A673 (cell line): Measurements from ENCODE around the gene PDGFB. TPM values are rescaled to one million over a fixed set of nuclear protein-coding genes. Genes with fewer than 3 reads are reported as not detected.

Experiments used
- BruUV-seq: library from RNA; stranded (reverse); fragments of 400-500 nt; replicated peaks from 2 replicates; lab custom pipeline; 2021; lab: Mats Ljungman, UMichigan
- CTCF ChIA-PET: fragments of 300-600 bp; sonication (Branson Sonifier 250); formaldehyde crosslinking; loops from one replicate; lab custom pipeline; 2022; ENCODE audit warnings: antibody characterized with exemption; lab: Charles Lee
- POLR2A ChIA-PET: fragments of 300-600 bp; sonication (Branson Sonifier 250); formaldehyde crosslinking; loops from one replicate; lab custom pipeline; 2022; ENCODE audit warnings: antibody characterized with exemption; ENCODE audit not compliant: low non-redundant PET; lab: Charles Lee
- DNase-seq: peaks from one replicate; pipeline ENCODE4 v3.0.0-alpha.2; 2015; ENCODE audit warnings: low spot score
- H3K27ac ChIP-seq: fragments of 200-600 bp; sonication (generic); 2 replicates; pipeline ENCODE4 v1.5.1; 2016; ENCODE audit warnings: mixed run types, low read depth, mild to moderate bottlenecking, mixed read lengths, antibody characterized with exemption, low read length; ENCODE audit not compliant: poor library complexity, severe bottlenecking
- H3K27me3 ChIP-seq: fragments of 200-600 bp; sonication (generic); replicated peaks from 2 replicates; pipeline ENCODE4 v1.6.1; 2017; ENCODE audit warnings: mixed run types, low read depth, mild to moderate bottlenecking, mixed read lengths, antibody characterized with exemption, low read length; ENCODE audit not compliant: insufficient read depth, poor library complexity
- H3K36me3 ChIP-seq: fragments of 200-600 bp; sonication (generic); 2 replicates; pipeline ENCODE4 v1.6.1; 2016; ENCODE audit warnings: mixed run types, mild to moderate bottlenecking, mixed read lengths, antibody characterized with exemption, low read length; ENCODE audit not compliant: insufficient read depth, poor library complexity, severe bottlenecking
- H3K4me1 ChIP-seq: fragments of 200-600 bp; sonication (generic); 2 replicates; pipeline ENCODE4 v1.6.1; 2017; ENCODE audit warnings: mixed run types, mild to moderate bottlenecking, mixed read lengths, antibody characterized with exemption, low read length; ENCODE audit not compliant: insufficient read depth, poor library complexity, severe bottlenecking
- H3K4me3 ChIP-seq: fragments of 200-600 bp; sonication (generic); 2 replicates; pipeline ENCODE4 v1.5.1; 2016; ENCODE audit warnings: low read depth, mixed run types, mild to moderate bottlenecking, mixed read lengths, low read length; ENCODE audit not compliant: poor library complexity, severe bottlenecking
- H3K9me3 ChIP-seq: fragments of 200-600 bp; sonication (generic); 2 replicates; pipeline ENCODE4 v1.6.1; 2016; ENCODE audit warnings: mixed run types, low read depth, mild to moderate bottlenecking, mixed read lengths, antibody characterized with exemption, low read length; ENCODE audit not compliant: poor library complexity, severe bottlenecking
- EZH2 ChIP-seq: fragments of 200-600 bp; sonication (generic); IDR thresholded peaks from 2 replicates; pipeline ENCODE4 v1.6.1; 2017; ENCODE audit warnings: borderline replicate concordance, low read depth, mild to moderate bottlenecking, mixed read lengths, antibody characterized with exemption, low read length; ENCODE audit not compliant: poor library complexity, severe bottlenecking
- intact Hi-C: fragments of 100-400 bp; cut with micrococcal nuclease; formaldehyde crosslinking; loops from one replicate; pipeline ENCODE4 v1.10.0; 2022; ENCODE audit not compliant: unreplicated experiment
- total RNA-seq: library from RNA; stranded (reverse); gene quantifications from 2 replicates; pipeline ENCODE4 v1.2.3, GENCODE V29; 2021
- TF ChIP-seq, protein P1 (sequence below): fragments of 300-800, 200-600 bp; sonication (generic); conservative IDR thresholded peaks from 2 replicates; pipeline ENCODE4 v1.5.1; 2017; ENCODE audit warnings: low read depth, mild to moderate bottlenecking, antibody characterized with exemption, low read length, moderate library complexity, mixed read lengths

Gene PDGFB
- total RNA-seq, 1 experiment from 2014 or later: 0.09 TPM

DNA sequence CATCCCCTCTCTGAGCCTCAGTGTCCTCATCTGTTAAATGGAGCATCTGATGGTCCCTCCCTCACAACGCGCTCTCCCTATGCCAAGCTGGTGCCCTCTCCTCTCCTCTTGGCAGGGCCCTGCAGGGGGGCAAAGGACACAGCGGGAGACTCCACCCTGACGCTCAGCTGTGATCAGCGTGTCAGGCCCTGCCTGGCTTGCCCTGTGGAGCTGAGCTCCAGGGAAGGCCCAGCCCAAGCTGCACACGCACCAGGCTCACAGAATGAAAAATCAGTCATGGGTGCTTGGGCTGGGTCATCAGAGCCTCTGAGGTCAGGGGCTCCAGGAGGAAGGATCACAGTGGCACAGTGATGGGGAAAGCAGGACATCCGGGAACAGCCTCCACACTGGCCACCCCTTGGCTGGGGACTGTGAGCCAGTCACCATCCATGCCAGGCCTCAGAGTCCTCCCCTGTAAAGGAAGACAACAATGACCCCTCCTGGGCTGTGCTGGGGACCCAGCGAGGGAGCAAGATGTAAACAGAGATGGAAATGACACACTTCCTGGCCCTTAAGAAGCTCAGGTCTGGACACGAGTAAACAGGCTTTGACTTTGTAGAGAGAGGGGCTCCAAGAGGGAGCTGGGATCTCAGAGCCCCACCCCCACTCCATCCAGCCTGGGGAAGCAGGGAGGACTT lies 38.0 kb upstream of the PDGFB start:
- ChIA-PET CTCF (no interaction called here), POLR2A (no interaction called here)
- Histone ChIP-seq H3K9me3 (no peaks in the 10 kb centered on the region), H3K4me1 (peaks cover 12% of the 10 kb centered on the region), H3K27me3 (no peaks in the 10 kb centered on the region), H3K27ac (no peak overlapping the region), H3K36me3 (no peaks in the 10 kb centered on the region), H3K4me3 (no peak overlapping the region)
- DNase-seq: no peak
- TF ChIP-seq, protein P1, sequence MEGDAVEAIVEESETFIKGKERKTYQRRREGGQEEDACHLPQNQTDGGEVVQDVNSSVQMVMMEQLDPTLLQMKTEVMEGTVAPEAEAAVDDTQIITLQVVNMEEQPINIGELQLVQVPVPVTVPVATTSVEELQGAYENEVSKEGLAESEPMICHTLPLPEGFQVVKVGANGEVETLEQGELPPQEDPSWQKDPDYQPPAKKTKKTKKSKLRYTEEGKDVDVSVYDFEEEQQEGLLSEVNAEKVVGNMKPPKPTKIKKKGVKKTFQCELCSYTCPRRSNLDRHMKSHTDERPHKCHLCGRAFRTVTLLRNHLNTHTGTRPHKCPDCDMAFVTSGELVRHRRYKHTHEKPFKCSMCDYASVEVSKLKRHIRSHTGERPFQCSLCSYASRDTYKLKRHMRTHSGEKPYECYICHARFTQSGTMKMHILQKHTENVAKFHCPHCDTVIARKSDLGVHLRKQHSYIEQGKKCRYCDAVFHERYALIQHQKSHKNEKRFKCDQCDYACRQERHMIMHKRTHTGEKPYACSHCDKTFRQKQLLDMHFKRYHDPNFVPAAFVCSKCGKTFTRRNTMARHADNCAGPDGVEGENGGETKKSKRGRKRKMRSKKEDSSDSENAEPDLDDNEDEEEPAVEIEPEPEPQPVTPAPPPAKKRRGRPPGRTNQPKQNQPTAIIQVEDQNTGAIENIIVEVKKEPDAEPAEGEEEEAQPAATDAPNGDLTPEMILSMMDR: no peak
- TF ChIP-seq EZH2: no peak
- no TSS peak for BruUV-seq
- intact Hi-C loops: no loop called here

DNA sequence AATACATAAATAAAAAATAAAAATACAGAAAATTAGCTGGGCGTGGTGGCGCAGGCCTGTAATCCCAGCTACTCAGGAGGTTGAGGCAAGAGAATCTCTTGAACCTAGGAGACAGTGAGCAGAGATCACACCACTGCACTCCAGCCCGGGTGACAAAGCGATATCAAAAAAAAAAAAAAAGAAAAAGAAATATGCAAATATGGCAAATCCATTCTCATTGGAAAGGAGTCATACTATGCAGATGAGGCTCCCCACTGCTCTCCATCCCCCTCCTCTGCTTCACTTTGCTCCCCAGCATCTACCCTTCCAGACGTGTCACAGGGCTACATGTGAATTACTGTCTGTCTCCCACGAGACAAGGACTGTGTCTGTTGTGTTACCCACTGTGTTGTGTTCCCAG lies 36.3 kb upstream of the PDGFB start:
- ChIA-PET POLR2A (no interaction called here), CTCF (no interaction called here)
- H3K9me3 ChIP-seq: no peaks in the 10 kb centered on the region
- no peak overlapping the region for H3K4me3 ChIP-seq
- H3K27ac ChIP-seq: no peak overlapping the region
- H3K36me3 ChIP-seq: no peaks in the 10 kb centered on the region
- TF ChIP-seq, protein P1: no peak
- TF ChIP-seq EZH2: no peak
- intact Hi-C loops: no loop called here
- no peak for DNase-seq
- H3K4me1 ChIP-seq: peaks cover 8% of the 10 kb centered on the region
- BruUV-seq: no TSS peak
- H3K27me3 ChIP-seq: no peaks in the 10 kb centered on the region

DNA sequence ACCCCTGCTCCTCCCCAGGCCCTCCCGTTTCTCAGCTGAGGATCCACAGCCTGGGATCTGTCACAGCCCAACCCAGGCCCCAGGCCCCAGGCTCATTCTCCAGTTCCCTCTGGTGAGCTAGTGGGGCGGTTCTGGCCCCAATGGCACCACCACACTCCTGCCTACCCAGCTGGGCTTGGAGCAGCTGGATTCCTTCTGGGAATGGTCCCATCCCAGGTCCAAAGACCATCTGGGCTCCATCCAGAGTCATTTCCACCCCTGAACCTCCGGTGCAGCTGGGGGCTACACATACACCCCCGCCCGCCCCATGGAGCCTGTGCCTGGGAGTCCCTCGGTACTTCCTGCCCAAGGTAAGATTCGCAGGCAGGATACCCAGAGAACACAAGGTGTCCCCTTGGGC lies 35.5 kb upstream of the PDGFB start:
- H3K36me3 ChIP-seq: no peaks in the 10 kb centered on the region

More for the DNA sequence above, 35.5 kb upstream of the PDGFB start:
- peaks cover 8% of the 10 kb centered on the region for H3K4me1 ChIP-seq
- no peak for DNase-seq
- no TSS peak for BruUV-seq
- TF ChIP-seq EZH2: no peak
- TF ChIP-seq, protein P1: no peak
- no peak overlapping the region for H3K4me3 ChIP-seq
- intact Hi-C loops: no loop called here
- ChIA-PET POLR2A (no interaction called here), CTCF (no interaction called here)
- H3K27me3 ChIP-seq: no peaks in the 10 kb centered on the region
- H3K9me3 ChIP-seq: no peaks in the 10 kb centered on the region
- no peak overlapping the region for H3K27ac ChIP-seq
